Heart left ventricle (tissue), 16 donors: Measurements from ENCODE around the gene ZNF76. TPM values are rescaled to one million over a fixed set of nuclear protein-coding genes. Genes with fewer than 3 reads are reported as not detected.

Experiments used
- ATAC-seq, 4 donors: fragments of 200-7000 bp; cut with Tn5 transposase; one replicate each; pipeline ENCODE4 v1.9.1; 2020 to 2022; ENCODE audit warnings: moderate library complexity in 4 of 4, mild to moderate bottlenecking in 3 of 4, moderate number of reproducible peaks in 1 of 4
- DNase-seq, 5 donors: peaks; one replicate each; pipeline ENCODE4 v3.0.0-alpha.2; 2020
- H3K27ac ChIP-seq, 12 donors: fragments of 200-600 bp; sonication (generic) in 4 of 12; one replicate each; pipeline versions ENCODE4 v1.5.0 to v1.8.0; 2016 to 2022; ENCODE audit warnings: mild to moderate bottlenecking in 2 of 12
- H3K27me3 ChIP-seq, 9 donors: fragments of 200-600 bp; sonication (generic) in 2 of 9; one replicate each; pipeline versions ENCODE4 v1.5.1 to v1.8.0; 2016 to 2022; ENCODE audit warnings: mild to moderate bottlenecking in 3 of 9
- H3K36me3 ChIP-seq, 9 donors: fragments of 200-600 bp; sonication (generic) in 2 of 9; one replicate each; pipeline versions ENCODE4 v1.5.0 to v1.8.0; 2018 to 2022; ENCODE audit warnings: mild to moderate bottlenecking in 2 of 9
- H3K4me1 ChIP-seq, 12 donors: fragments of 200-600 bp; sonication (generic) in 4 of 12; one replicate each; pipeline versions ENCODE4 v1.5.0 to v1.8.0; 2016 to 2022; ENCODE audit warnings: mild to moderate bottlenecking in 3 of 12
- H3K4me3 ChIP-seq, 12 donors: fragments of 200-600 bp; sonication (generic) in 4 of 12; one replicate each; pipeline versions ENCODE4 v1.5.0 to v1.8.0; 2017 to 2022; ENCODE audit warnings: mild to moderate bottlenecking in 9 of 12, moderate library complexity in 4 of 12
- H3K9me3 ChIP-seq, 12 donors: fragments of 200-600 bp; sonication (generic) in 4 of 12; one replicate each; pipeline versions ENCODE4 v1.5.0 to v1.8.0; 2016 to 2022; ENCODE audit warnings: mild to moderate bottlenecking in 1 of 12
- POLR2A ChIP-seq, 2 donors: fragments of 450-650 bp; IDR thresholded peaks; one replicate each; pipeline ENCODE4 v1.6.1; 2017; ENCODE audit warnings: antibody characterized with exemption in 2 of 2, mild to moderate bottlenecking in 2 of 2, moderate library complexity in 2 of 2
- WGBS, 4 donors: extraction: QIAGEN DNeasy Blood & Tissue Kit in 2 of 4; methylation state at CpG; one replicate each; pipeline versions ENCODE4 v1.1.5 to v1.1.7; 2013 to 2018; 5-methylcytosine and 5-hydroxymethylcytosine counted together
- intact Hi-C, 10 donors: fragments of 100-400 bp; cut with DNase I; formaldehyde crosslinking; loops; one replicate each; pipeline versions ENCODE4 v1.11.1 to v1.14.2; 2022
- polyA plus RNA-seq, 2 donors: library from polyadenylated mRNA; stranded (reverse); fragments of 200-250 nt; gene quantifications; one replicate each; pipeline ENCODE4 v1.2.3, GENCODE V29; 2013
- total RNA-seq, 9 donors: library from RNA; depleted of rRNA in 2 of 9; stranded (reverse); fragments of >200 nt in 2 of 9; fragmentation: NEBNext Ultra II Directional in 3 of 9; extraction: Animal tissue kit (Norgen Biotek cat#: 25700) in 3 of 9; gene quantifications; one replicate each; pipeline versions ENCODE4 v1.1.0 to v1.2.4, GENCODE V29; 2016 to 2023
- TF ChIP-seq, protein P1 (sequence below), 12 donors: fragments of 200-600 bp; sonication (generic) in 4 of 12; IDR thresholded peaks; one replicate each; pipeline versions ENCODE4 v1.5.0 to v1.8.0; 2018 to 2022; ENCODE audit warnings: antibody characterized with exemption in 12 of 12, mild to moderate bottlenecking in 5 of 12
- donor health status: ischemic (EF 13 %, LVEDD 7.1; RV severe dilation, severe dysfunction).
- donor health status: healthy with polysubstance abuse.
- donor health status: DM: no; HTN: yes; CAD: no.
- donor health status: DM: no; HTN: no; CAD: no.
- donor health status: ischemic (EF 25% LVEDD 6.9; RV normal size, moderate dysfunction).
- donor health status: ischemic (EF 25% LVEDD 5.7; RV mildly dilated, moderate dysfunction).
- donor health status: healthy.
- donor health status: DM: yes; HTN: yes; CAD: no.
- donor health status: ischemic (EF 35%, LVEDD 5.7; RV mildly dilated, moderate dysfunction).
- donor health status: nonischemic (EF 11% LVEDD 7.7; RV severe dilation, severe dysfunction).
- donor health status: DM: yes; HTN: yes; CAD: no.
- donor health status: PGD.
- donor health status: ischemic (EF 29% LVEDD 5.4; RV normal size, mild dysfunction).
- donor health status: nonischemic (EF 23%, LVEDD 6.1; RV moderate dilation, normal function).

ZNF76 gene
- total and polyA plus RNA-seq, 11 donors, result 20.2 to 46.1 (median 33.0) TPM

DNA sequence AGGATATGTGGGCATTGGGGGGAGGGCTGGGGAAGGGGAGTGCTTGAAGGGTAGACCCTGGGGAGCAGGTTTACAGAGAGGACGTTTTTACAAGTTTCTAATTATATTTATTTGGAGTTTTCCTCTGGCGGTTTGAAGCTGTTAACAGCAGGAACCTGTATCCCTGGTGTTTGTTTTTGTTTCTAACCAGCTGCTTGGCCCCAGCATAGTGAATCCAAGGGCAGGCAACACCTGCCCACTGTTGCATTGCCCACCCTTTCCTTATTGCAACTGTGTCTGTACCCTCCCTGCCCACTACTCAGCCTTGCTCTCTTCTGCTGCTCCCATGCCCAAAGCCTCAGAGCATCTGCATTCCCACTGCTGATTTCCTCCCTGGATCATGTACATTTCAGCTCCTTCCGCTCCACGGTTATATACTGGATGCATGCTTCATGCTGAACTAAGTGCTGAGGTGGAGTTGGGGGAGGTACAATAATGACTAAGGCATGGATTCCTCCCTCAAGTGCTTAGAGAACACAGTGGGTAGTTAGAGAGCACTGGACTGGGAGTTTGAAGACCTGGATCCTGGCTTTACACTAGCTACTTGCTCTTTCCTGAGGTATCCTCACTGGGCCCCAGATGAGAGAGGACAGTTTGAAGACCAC lies 39.7 kb upstream of the ZNF76 start:
- no peaks in the 10 kb centered on the region for H3K9me3 ChIP-seq
- H3K4me3 ChIP-seq, result no peak overlapping the region
- WGBS, 4 donors, result 43 to 63% (median 59%) methylated on average over 4 of the region's 4 CpGs
- H3K36me3 ChIP-seq, result no peaks in the 10 kb centered on the region
- DNase-seq (no peak), ATAC-seq (no peak)
- H3K27ac ChIP-seq, result peak overlapping the region in 3 of 12 donors; percentile 5 to 48 (median 45)
- H3K4me1 ChIP-seq, result peaks cover 0 to 91% (median 17%) of the 10 kb centered on the region in 12 donors
- no peak for TF ChIP-seq POLR2A (IDR thresholded peaks at IDR 0.05)
- TF ChIP-seq, protein P1, sequence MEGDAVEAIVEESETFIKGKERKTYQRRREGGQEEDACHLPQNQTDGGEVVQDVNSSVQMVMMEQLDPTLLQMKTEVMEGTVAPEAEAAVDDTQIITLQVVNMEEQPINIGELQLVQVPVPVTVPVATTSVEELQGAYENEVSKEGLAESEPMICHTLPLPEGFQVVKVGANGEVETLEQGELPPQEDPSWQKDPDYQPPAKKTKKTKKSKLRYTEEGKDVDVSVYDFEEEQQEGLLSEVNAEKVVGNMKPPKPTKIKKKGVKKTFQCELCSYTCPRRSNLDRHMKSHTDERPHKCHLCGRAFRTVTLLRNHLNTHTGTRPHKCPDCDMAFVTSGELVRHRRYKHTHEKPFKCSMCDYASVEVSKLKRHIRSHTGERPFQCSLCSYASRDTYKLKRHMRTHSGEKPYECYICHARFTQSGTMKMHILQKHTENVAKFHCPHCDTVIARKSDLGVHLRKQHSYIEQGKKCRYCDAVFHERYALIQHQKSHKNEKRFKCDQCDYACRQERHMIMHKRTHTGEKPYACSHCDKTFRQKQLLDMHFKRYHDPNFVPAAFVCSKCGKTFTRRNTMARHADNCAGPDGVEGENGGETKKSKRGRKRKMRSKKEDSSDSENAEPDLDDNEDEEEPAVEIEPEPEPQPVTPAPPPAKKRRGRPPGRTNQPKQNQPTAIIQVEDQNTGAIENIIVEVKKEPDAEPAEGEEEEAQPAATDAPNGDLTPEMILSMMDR (IDR thresholded peaks at IDR 0.05), result no peak
- peaks cover 0 to 20% (median 0%) of the 10 kb centered on the region in 9 donors for H3K27me3 ChIP-seq
- intact Hi-C loops, result loop anchor here in 2 of 10 donors (2.0 kb wide), 1 partner anchor 19 kb away; no protein-coding TSS in a partner anchor

DNA sequence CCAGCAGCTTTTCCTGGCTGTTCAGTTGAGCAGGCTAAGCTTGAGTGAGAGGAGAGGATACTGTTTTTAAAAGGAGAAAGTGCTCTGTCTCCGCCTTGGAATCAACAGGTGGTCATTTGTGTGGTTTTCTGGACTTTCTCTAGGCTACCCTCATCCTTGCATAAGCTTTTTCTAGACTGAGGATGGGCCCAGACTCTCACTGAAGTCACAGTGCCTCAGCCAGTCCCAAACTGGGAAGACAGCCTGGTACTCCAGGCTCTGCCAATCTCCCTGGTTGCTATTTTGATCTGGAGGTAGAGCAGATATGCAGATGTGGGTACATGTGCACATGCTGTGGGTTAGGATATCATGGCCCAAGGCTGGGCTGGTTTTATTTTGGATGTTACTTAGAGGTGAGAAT lies 38.8 kb upstream of the ZNF76 start:
- ATAC-seq (peak; percentile 70 to 82 (median 77)), DNase-seq (peak in 2 of 5 donors; percentile 47 to 48)
- 86 to 100% (median 88%) methylated on average over 1 of the region's 1 CpG for WGBS, 4 donors
- H3K36me3 ChIP-seq, result no peaks in the 10 kb centered on the region
- TF ChIP-seq, protein P1 (IDR thresholded peaks at IDR 0.05), result no peak
- TF ChIP-seq POLR2A (IDR thresholded peaks at IDR 0.05), result no peak
- no peaks in the 10 kb centered on the region for H3K9me3 ChIP-seq
- H3K4me3 ChIP-seq, result no peak overlapping the region
- H3K4me1 ChIP-seq, result peaks cover 0 to 91% (median 14%) of the 10 kb centered on the region in 12 donors
- intact Hi-C loops, result loop anchor here in 1 of 10 donors (2.0 kb wide), 1 partner anchor 18 kb away; no protein-coding TSS in a partner anchor
- peak overlapping the region in 7 of 12 donors; percentile 18 to 59 (median 39) for H3K27ac ChIP-seq
- peaks cover 0 to 12% (median 0%) of the 10 kb centered on the region in 9 donors for H3K27me3 ChIP-seq

DNA sequence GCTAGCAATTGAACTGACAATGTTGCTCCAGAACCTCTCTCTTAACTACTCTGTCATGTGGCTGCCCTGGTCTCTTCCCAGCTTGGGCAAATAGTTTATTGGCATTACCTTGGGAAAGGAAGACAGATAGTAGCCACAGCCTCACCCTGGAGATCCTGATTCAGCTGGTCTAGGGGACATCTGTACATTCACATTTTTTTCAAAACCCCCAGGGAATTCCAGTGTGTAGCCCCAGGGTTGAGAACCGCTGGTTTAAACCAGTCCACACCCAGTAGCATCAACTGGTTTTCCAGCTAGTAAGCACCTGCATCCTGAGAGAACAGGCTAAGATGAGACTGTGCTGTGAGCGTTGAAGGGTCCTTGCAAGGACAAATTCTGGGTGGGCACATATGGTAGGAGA lies 36.1 kb upstream of the ZNF76 start:
- no peak for ATAC-seq
- intact Hi-C loops, result no loop called here
- Histone ChIP-seq H3K36me3 (no peaks in the 10 kb centered on the region), H3K4me1 (peaks cover 0 to 77% (median 13%) of the 10 kb centered on the region in 12 donors), H3K27ac (no peak overlapping the region), H3K9me3 (no peaks in the 10 kb centered on the region), H3K4me3 (no peak overlapping the region), H3K27me3 (no peaks in the 10 kb centered on the region)
- no peak for DNase-seq
- TF ChIP-seq, protein P1 (IDR thresholded peaks at IDR 0.05), result no peak
- no peak for TF ChIP-seq POLR2A (IDR thresholded peaks at IDR 0.05)
- WGBS, 4 donors, result 81 to 95% (median 89%) methylated on average over 2 of the region's 2 CpGs

DNA sequence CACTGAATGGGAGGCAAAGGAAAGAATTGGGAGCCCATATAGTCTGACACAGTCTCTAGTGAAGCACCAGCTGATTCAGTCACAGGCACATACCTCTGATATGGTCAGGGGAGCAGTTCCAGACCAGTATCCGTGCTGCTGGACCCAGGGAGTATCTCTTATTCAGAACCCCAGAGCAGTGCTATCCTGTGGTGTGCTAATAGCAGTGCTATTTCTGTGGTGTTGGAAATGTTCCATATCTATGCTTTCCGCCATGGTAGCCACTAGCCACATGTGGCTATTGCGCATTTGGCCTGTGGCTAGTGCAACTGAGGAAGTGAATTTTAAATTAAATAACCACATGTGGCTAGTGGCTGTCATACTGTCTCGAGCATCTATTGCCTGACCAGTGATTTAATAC lies 34.8 kb upstream of the ZNF76 start:
- peak; percentile 48 to 82 (median 68) for ATAC-seq
- peak in 1 of 5 donors; percentile 49 for DNase-seq
- Histone ChIP-seq H3K27ac (peak overlapping the region in 5 of 12 donors; percentile 18 to 43 (median 38)), H3K4me1 (peaks cover 0 to 63% (median 11%) of the 10 kb centered on the region in 12 donors), H3K36me3 (no peaks in the 10 kb centered on the region), H3K4me3 (no peak overlapping the region), H3K27me3 (no peaks in the 10 kb centered on the region), H3K9me3 (no peaks in the 10 kb centered on the region)
- 57 to 70% (median 67%) methylated on average over 4 of the region's 4 CpGs for WGBS, 4 donors
- TF ChIP-seq POLR2A (IDR thresholded peaks at IDR 0.05), result no peak
- TF ChIP-seq, protein P1 (IDR thresholded peaks at IDR 0.05), result no peak
- intact Hi-C loops, result no loop called here
